GM13976 (cell line): Measurements from ENCODE around the gene ATP1A3.
A peak's percentile ranks its signal among the peaks of the same experiment; 100 is the strongest.

Experiments used
- DNase-seq: peaks from one replicate; pipeline ENCODE4 v3.0.0; 2012; ENCODE audit warnings: low spot score
- CTCF ChIP-seq: IDR thresholded peaks from 2 replicates; pipeline ENCODE4 v1.5.1; 2012; ENCODE audit warnings: borderline replicate concordance, mild to moderate bottlenecking; ENCODE audit not compliant: insufficient read depth; ENCODE audit errors: extremely low read depth, missing control alignments, control extremely low read depth
- in situ Hi-C: fragments of 300-500 bp; cut with MboI; formaldehyde crosslinking; loops from one replicate; pipeline ENCODE4 v1.12.0; 2022; ENCODE audit warnings: low sequenced_read_pairs, mixed read lengths, inconsistent platforms; ENCODE audit not compliant: unreplicated experiment

ATP1A3 gene

GRCh38 chr19:41998246-41999020 lies 4.4 kb upstream of the ATP1A3 start:
- DNase-seq, result peak; percentile 84
- in situ Hi-C loops, result no loop called here
- TF ChIP-seq CTCF, result peak; percentile 54

GRCh38 chr19:41997851-41998229 lies 3.8 kb upstream of the ATP1A3 start:
- in situ Hi-C loops, result no loop called here
- no peak for DNase-seq
- TF ChIP-seq CTCF, result no peak

GRCh38 chr19:41997121-41997850 lies 3.3 kb upstream of the ATP1A3 start:
- in situ Hi-C loops, result no loop called here
- DNase-seq, result peak; percentile 83
- no peak for TF ChIP-seq CTCF

GRCh38 chr19:41995959-41996797 lies 2.1 kb upstream of the ATP1A3 start:
- TF ChIP-seq CTCF, result no peak
- DNase-seq, result no peak
- in situ Hi-C loops, result no loop called here

DNA sequence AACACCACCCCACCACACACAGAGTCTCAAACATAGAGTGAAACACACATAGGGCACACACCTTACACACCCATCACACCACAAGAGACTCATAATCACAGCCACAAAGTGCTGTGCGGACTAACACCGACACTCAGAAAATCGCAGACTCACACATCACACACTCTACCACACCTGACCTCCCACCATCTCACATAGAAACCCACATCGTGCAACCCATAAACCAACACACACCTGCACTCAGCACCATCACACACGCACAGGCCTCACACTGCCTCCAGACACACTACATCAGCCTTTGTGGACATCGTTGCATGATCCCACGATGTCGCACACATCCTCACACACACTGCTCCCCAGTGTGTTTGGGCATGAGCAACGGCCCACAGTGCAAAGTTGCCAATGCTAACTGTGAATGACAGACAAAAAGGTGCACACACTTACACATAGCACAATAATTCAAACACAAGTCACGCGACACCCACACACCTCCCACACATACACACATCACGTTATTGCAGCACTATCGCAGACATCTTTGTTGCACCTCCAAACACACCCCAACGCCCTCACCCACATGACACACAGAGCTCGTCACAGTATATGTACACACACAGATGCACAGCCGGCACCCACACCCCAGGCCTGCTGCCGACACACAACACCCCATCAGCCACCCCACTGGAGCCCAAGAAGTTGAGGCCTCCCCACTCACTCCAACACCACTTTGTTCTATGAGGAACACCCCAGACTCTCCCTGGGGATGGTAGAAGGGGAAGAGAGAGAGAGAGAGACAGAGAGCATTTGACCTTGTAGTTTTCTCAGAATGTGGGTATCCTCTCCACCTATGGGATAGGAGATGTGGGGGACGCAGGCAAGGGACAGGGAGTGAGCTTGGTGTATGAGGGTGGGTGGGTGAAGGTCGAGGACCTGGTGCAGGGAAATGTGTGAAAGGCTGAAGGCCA lies 1.2 kb upstream of the ATP1A3 start:
- in situ Hi-C loops, result no loop called here
- DNase-seq, result no peak
- TF ChIP-seq CTCF, result no peak
